RCC 7860 (cell line): Measurements from ENCODE around the gene ARHGAP15.
"Not testable (repeated sequence)": the region's sequence is repeated elsewhere in the genome, so short reads cannot be mapped to it uniquely, and the experiment has no call there.

ENCODE experiments used
- DNase-seq: peaks from one replicate; pipeline ENCODE4 v3.0.0-alpha.2; 2015; ENCODE audit warnings: low spot score
- FAIRE-seq: peaks from 2 replicates; lab custom pipeline; 2012; peaks lifted over from hg19 to GRCh38; lab: Jason Lieb, UNC

Gene ARHGAP15

GRCh38 chr2:143514413-143514812, 385.2 kb downstream of the ARHGAP15 start:
- FAIRE-seq (no peak), DNase-seq (no peak)

GRCh38 chr2:143515318-143515717, 386.1 kb downstream of the ARHGAP15 start:
- DNase-seq (no peak), FAIRE-seq (no peak)

GRCh38 chr2:143519521-143519920, 390.3 kb downstream of the ARHGAP15 start:
- no peak for FAIRE-seq
- DNase-seq: no peak

- DNase-seq (no peak), FAIRE-seq (no peak)
These were observed 392.2 kb downstream of the ARHGAP15 start for GRCh38 chr2:143521396-143521795.

DNA sequence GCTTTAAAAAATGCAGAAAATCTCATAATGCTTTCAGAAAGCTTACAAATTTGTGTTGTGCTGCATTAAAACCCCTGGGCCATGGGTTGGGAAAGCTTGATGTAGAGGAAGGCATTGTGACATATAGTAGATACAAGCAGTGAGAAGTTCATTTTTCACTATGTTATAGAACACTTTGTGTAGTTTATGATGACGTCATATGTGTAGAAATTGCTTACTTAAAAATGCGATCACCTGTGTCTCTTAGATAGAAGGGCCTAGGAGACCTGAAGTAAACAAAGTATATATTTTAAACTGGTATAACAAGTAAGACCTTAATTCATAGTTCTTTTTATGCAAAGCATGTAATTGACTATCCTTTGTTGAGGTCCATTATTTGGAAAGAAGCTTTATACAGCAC, 393.5 kb downstream of the ARHGAP15 start:
- DNase-seq: no peak
- no peak for FAIRE-seq

DNA sequence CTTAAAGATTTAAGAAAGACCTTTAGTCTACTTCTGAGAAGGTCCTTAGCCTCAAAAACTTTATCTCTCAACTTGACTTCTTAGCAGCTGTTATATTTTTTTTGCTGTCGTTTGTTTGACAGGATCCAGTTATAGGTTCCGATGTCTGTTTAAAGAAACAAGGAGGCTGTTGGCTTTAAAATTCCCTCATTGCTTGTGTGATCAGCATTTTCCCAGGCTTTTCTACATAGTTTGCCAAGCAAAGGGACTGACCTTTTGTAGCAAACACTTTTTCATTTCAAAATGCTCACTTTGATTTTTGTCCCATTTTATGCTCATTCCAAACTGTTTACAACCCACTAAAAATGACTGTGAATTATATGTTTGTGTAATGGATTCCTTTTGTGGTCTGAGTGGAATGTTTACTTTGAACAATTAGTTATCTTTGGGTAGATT, 394.9 kb downstream of the ARHGAP15 start:
- FAIRE-seq (no peak), DNase-seq (no peak)

- no peak for FAIRE-seq
These were observed 395.6 kb downstream of the ARHGAP15 start for GRCh38 chr2:143524559-143525401.

GRCh38 chr2:143525402-143525860, 396.2 kb downstream of the ARHGAP15 start:
- FAIRE-seq (no peak), DNase-seq (no peak)

More at GRCh38 chr2:143524559-143525401, 395.6 kb downstream of the ARHGAP15 start:
- DNase-seq: no peak

DNA sequence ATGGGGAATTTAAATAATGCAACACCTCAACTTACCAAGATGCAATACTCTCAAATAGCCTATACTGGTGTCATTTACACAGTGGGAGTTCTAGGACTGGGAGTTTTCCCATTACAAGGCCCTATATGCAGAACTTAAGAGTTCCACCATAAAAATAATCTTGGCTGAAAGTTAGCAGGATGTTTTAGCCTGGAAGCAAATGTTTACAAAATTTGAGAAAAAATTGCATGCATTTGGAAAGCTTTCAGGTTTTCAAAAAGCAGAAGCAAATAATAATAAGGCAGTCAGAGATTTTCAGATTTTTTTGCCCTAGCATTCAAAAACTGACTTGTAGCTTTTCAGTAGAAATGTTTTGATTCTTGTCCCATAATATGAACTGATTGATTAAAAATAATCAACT, 397.3 kb downstream of the ARHGAP15 start:
- FAIRE-seq: no peak

DNA sequence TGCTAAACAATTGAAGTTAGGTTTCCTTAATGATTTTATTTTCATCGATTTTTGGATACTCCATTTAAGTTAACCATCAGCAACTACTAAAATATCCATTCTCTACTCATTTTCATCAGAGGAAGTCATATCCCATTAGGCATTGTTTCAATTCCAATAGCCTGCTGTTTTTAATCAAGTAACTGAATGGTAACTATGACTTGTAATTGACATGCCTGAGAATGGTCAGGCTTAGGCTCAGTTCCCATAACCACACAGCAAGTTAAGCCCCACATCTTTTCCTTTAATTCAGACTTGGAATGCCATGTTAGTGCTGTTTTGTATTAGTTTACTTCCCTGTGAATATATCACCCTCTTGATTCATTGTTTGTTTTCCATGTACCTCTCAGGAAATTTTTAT, 398.8 kb downstream of the ARHGAP15 start:
- FAIRE-seq (no peak), DNase-seq (no peak)

More for the DNA sequence above, 397.3 kb downstream of the ARHGAP15 start:
- no peak for DNase-seq

DNA sequence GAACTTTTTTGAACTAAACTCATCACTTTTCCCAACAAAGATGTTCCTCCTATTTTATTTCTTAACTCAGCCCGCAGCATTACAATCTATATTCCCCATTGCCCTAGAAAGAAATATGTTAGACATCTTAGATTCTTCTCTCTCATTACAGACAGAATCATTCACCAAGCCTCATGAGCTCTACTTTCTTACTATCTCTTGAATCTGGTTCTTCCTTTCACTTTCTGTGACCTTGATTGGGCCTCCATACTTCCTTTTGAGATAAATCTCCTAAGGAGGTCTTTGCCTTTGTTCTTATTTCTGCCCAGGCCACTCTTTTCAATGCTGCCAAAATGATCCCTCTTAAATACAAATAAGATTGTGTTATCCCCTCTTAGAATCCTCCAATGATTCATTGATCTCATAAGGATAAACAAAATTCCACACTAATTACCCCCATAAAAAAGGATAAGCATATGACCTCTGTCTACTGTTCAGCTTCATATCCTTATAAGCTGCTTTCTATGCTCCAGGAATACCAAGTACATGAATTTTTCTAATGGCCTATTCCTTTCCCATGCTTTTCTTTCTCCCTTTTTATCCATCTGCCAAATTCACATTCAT, 400.0 kb downstream of the ARHGAP15 start:
- no peak for FAIRE-seq

GRCh38 chr2:143530758-143531157, 401.5 kb downstream of the ARHGAP15 start:
- no peak for FAIRE-seq
- no peak for DNase-seq

More for the DNA sequence above, 400.0 kb downstream of the ARHGAP15 start:
- DNase-seq: no peak

- FAIRE-seq (no peak), DNase-seq (no peak)
These were observed 402.8 kb downstream of the ARHGAP15 start for GRCh38 chr2:143532061-143532460.

DNA sequence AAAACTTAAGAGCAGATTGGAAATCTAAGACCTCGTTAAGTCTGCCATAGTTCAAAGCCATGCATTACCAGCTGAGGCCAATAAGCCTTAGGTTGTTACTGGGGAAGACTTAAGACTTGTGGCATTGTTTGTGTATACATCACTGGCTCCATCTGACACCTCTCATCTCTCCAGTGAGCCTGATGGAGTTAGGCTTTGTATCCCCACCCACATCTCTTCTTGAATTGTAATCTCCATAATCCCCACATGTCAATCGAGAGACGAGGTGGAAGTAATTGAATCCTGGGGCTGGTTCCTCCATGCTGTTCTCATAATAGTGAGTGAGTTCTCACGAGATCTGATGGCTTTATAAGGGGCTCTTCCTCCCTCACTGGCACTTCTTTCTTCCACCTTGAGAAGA, 404.6 kb downstream of the ARHGAP15 start:
- DNase-seq (no peak), FAIRE-seq (no peak)

- DNase-seq (no peak), FAIRE-seq (no peak)
These were observed 406.6 kb downstream of the ARHGAP15 start for GRCh38 chr2:143535802-143536201.

- not testable (repeated sequence) for DNase-seq, FAIRE-seq
These were observed 412.7 kb downstream of the ARHGAP15 start for GRCh38 chr2:143541899-143542298.

- FAIRE-seq (no peak), DNase-seq (no peak)
These were observed 416.1 kb downstream of the ARHGAP15 start for GRCh38 chr2:143545059-143545948.

DNA sequence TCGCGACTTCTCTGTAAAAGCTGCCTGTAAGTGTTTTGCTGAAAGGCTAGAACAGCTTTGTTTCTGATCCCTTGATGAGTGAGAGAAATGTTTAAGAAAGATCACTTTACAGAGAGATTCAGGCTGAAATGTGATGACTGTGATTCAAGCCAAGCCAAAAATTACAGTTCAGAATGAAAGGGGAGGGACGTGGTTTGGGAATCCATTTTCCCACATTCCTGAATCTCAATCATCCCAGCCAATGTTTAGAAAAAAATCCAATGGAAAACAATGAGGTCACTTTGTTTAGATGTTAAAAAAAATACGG, 416.7 kb downstream of the ARHGAP15 start:
- no peak for DNase-seq
- no peak for FAIRE-seq

GRCh38 chr2:143548032-143548431, 418.8 kb downstream of the ARHGAP15 start:
- DNase-seq: no peak
- FAIRE-seq: no peak

GRCh38 chr2:143550500-143550899, 421.3 kb downstream of the ARHGAP15 start:
- no peak for DNase-seq

GRCh38 chr2:143551971-143552650, 422.9 kb downstream of the ARHGAP15 start:
- DNase-seq (no peak), FAIRE-seq (no peak)

More at GRCh38 chr2:143550500-143550899, 421.3 kb downstream of the ARHGAP15 start:
- no peak for FAIRE-seq
